Upper lobe of left lung (tissue), 6 donors: ENCODE results near the gene PPP2R2C. TPM values are rescaled to one million over a fixed set of nuclear protein-coding genes. Genes with fewer than 3 reads are reported as not detected.

ENCODE experiments used
- ATAC-seq, 2 donors: fragments of 200-7000 bp; cut with Tn5 transposase; one replicate each; pipeline ENCODE4 v1.9.1; 2022; ENCODE audit warnings: mild to moderate bottlenecking in 2 of 2, moderate library complexity in 2 of 2; ENCODE audit not compliant: low FRiP score in 2 of 2
- DNase-seq, 2 donors: peaks; one replicate each; pipeline ENCODE4 v3.0.0-alpha.2; 2019 to 2020
- H3K27ac ChIP-seq, 4 donors: fragments of 200-600 bp; sonication (generic); one replicate each; pipeline ENCODE4 v1.5.1; 2016 to 2019
- H3K27me3 ChIP-seq, 4 donors: fragments of 200-600 bp; sonication (generic); one replicate each; pipeline ENCODE4 v1.5.1; 2017 to 2019
- H3K36me3 ChIP-seq, 4 donors: fragments of 200-600 bp; sonication (generic); one replicate each; pipeline ENCODE4 v1.5.1; 2016 to 2019
- H3K4me1 ChIP-seq, 4 donors: fragments of 200-600 bp; sonication (generic); one replicate each; pipeline ENCODE4 v1.5.1; 2018 to 2019
- H3K4me3 ChIP-seq, 4 donors: fragments of 200-600 bp; sonication (generic); one replicate each; pipeline ENCODE4 v1.5.1; 2017 to 2019; ENCODE audit warnings: mild to moderate bottlenecking in 2 of 4, moderate library complexity in 1 of 4
- H3K9me3 ChIP-seq, 4 donors: fragments of 200-600 bp; sonication (generic); one replicate each; pipeline ENCODE4 v1.5.1; 2018 to 2019
- EP300 ChIP-seq, 4 donors: sonication (generic); formaldehyde crosslinking; IDR thresholded peaks; one replicate each; pipeline ENCODE4 v1.5.1; 2017; ENCODE audit warnings: antibody characterized with exemption in 4 of 4, control low read depth in 2 of 4
- POLR2A ChIP-seq, 4 donors: fragments of 450-650 bp; IDR thresholded peaks; one replicate each; pipeline ENCODE4 v1.5.1; 2016 to 2017; ENCODE audit warnings: antibody characterized with exemption in 4 of 4, mild to moderate bottlenecking in 2 of 4
- POLR2AphosphoS5 ChIP-seq, 2 donors: sonication (generic); formaldehyde crosslinking; IDR thresholded peaks; one replicate each; pipeline ENCODE4 v1.5.1; 2017; ENCODE audit warnings: antibody characterized with exemption in 2 of 2
- WGBS, 2 donors: methylation state at CpG; one replicate each; pipeline ENCODE4 v1.1.5; 2017 to 2018; 5-methylcytosine and 5-hydroxymethylcytosine counted together
- total RNA-seq, 6 donors: library from RNA; depleted of rRNA in 4 of 6; stranded (reverse); fragments of >200 nt in 4 of 6; gene quantifications; one replicate each; pipeline versions ENCODE4 v1.1.0 to v1.2.1, GENCODE V29; 2016 to 2021
- TF ChIP-seq, protein P1 (sequence below), 6 experiments: fragments of 450-650 bp in 4 of 6; fragments of 200-600 bp in 2 of 6; sonication (generic) in 2 of 6; IDR thresholded peaks; one replicate each; pipeline ENCODE4 v1.5.1; 2016 to 2019; ENCODE audit warnings: antibody characterized with exemption in 6 of 6
- donor health status: DM: no; HTN: no; CAD: no; lungs with moderate emphysema.
- donor health status: DM: no; HTN: yes; CAD: no; lungs with severe emphysema.

Gene PPP2R2C
- total RNA-seq, 6 donors from 2014 or later, result 0.09 to 0.17 TPM; not detected in 4

DNA sequence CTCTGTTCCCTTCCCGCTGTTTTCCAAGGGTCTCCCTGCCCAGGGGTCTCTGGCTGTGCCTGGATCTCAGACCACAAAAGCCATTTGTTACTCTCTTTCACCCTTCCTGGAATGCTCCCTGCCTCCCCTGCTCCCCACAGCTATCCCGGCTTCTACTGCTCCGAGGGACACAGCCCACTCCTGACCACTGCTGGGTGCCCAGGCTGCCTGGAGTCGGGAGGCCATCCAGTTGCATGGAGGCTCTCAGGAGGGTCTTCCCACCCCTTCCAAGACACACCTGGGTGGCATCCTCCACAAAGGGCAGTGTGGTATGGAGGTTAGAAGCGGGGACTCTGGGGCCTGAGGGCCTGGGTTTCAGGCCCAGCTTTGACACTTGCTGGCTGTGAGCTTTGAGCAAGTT is 101.1 kb downstream of the PPP2R2C start:
- DNase-seq (no peak), ATAC-seq (no peak)
- Histone ChIP-seq H3K27ac (no peak overlapping the region), H3K4me3 (no peak overlapping the region), H3K27me3 (no peaks in the 10 kb centered on the region), H3K36me3 (no peaks in the 10 kb centered on the region), H3K9me3 (no peaks in the 10 kb centered on the region), H3K4me1 (no peaks in the 10 kb centered on the region)
- TF ChIP-seq POLR2A (IDR thresholded peaks at IDR 0.05) (no peak), EP300 (IDR thresholded peaks at IDR 0.05) (no peak), POLR2AphosphoS5 (IDR thresholded peaks at IDR 0.05) (no peak)
- TF ChIP-seq, protein P1, sequence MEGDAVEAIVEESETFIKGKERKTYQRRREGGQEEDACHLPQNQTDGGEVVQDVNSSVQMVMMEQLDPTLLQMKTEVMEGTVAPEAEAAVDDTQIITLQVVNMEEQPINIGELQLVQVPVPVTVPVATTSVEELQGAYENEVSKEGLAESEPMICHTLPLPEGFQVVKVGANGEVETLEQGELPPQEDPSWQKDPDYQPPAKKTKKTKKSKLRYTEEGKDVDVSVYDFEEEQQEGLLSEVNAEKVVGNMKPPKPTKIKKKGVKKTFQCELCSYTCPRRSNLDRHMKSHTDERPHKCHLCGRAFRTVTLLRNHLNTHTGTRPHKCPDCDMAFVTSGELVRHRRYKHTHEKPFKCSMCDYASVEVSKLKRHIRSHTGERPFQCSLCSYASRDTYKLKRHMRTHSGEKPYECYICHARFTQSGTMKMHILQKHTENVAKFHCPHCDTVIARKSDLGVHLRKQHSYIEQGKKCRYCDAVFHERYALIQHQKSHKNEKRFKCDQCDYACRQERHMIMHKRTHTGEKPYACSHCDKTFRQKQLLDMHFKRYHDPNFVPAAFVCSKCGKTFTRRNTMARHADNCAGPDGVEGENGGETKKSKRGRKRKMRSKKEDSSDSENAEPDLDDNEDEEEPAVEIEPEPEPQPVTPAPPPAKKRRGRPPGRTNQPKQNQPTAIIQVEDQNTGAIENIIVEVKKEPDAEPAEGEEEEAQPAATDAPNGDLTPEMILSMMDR (IDR thresholded peaks at IDR 0.05), result no peak
- WGBS, 2 donors, result 83 to 88% methylated on average over 5 of the region's 5 CpGs

DNA sequence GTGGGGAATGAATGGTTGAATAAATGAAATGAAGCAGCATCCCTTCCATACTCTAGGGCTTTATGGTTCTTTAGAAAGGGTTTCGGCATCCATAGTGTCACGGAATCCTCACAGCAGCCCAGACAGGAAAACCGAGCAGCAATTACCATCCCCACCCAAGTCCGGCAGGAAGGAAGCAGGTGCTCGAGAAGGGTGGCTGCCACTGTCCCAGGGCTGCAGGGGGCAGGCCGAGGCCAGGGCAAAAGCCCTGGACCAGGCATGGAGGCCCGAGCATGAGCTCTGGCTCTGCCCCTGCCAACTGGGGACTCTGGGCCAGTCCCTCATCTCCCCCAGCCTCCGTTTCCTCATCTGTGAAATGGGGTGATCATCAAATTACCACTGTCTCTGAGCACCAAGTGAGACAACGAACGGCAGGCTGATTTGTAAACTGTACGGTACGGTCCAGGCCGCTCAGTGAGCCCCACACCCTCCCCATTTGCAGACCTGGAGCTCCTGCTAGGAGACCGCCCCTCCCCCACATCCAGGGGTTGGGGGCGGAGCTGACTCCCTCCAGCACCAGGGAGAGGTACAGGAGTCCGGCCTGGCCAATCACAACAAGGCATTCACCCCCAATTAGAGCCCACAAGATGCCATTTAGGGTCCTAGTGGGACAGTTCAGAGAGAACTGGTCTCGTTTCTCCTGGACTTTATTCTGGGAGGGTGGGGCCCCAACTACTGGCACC is 102.3 kb downstream of the PPP2R2C start:
- Histone ChIP-seq H3K36me3 (no peaks in the 10 kb centered on the region), H3K27me3 (no peaks in the 10 kb centered on the region), H3K4me3 (no peak overlapping the region), H3K4me1 (no peaks in the 10 kb centered on the region), H3K27ac (no peak overlapping the region), H3K9me3 (no peaks in the 10 kb centered on the region)
- 39 to 46% methylated on average over 6 to 17 of the region's 17 CpGs for WGBS, 2 donors
- TF ChIP-seq EP300 (IDR thresholded peaks at IDR 0.05) (no peak), POLR2AphosphoS5 (IDR thresholded peaks at IDR 0.05) (no peak), POLR2A (IDR thresholded peaks at IDR 0.05) (no peak)
- TF ChIP-seq, protein P1 (IDR thresholded peaks at IDR 0.05), result no peak
- DNase-seq (no peak), ATAC-seq (no peak)

DNA sequence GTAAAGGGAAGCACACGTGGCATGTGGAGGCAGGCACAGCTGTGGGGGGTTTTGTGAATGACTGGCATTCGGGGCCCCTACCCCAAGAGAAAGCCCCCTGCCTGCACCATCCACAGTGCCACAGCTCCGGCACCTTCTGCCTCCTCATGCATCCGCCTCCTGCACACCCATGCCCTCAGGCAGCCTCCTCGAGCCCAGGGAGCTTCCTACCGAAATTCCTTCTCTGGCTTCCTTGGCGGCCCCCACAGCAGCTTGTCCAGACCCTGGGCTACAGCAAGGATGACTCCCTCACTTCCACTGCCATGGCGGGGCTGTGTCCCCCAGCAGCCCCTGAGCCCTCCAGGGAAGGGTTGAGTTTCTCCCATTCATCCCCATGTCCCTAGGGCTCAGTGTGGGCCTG is 102.9 kb downstream of the PPP2R2C start:
- DNase-seq (no peak), ATAC-seq (no peak)
- Histone ChIP-seq H3K9me3 (no peaks in the 10 kb centered on the region), H3K4me3 (no peak overlapping the region), H3K4me1 (no peaks in the 10 kb centered on the region), H3K27ac (no peak overlapping the region), H3K36me3 (no peaks in the 10 kb centered on the region), H3K27me3 (no peaks in the 10 kb centered on the region)
- 67 to 77% methylated on average over 8 of the region's 8 CpGs for WGBS, 2 donors
- TF ChIP-seq POLR2AphosphoS5 (IDR thresholded peaks at IDR 0.05), result no peak
- no peak for TF ChIP-seq POLR2A (IDR thresholded peaks at IDR 0.05)
- TF ChIP-seq EP300 (IDR thresholded peaks at IDR 0.05), result no peak
- TF ChIP-seq, protein P1 (IDR thresholded peaks at IDR 0.05), result no peak

DNA sequence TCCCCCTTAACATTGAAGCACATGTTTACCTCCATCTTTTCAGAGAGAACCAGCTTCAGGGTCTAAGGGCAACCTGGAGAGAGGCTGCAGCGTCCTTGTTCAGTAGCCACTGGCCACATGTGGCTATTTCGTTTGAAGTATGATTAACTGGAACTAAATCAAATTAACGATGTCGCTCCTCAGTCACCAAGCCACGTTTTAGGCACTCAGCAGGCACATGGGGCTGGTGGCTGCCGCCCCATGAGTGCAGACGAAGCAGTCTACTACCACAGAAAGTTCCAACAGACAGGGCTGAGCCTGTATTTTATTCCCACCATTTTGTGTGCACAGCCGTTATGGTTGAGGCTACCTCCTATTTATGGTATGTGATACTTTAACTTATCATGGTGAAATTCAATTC is 103.4 kb downstream of the PPP2R2C start:
- no peaks in the 10 kb centered on the region for H3K36me3 ChIP-seq
- no peak overlapping the region for H3K4me3 ChIP-seq
- 65 to 75% methylated on average over 7 to 8 of the region's 8 CpGs for WGBS, 2 donors
- no peak for DNase-seq
- ATAC-seq, result no peak
- TF ChIP-seq POLR2A (IDR thresholded peaks at IDR 0.05) (no peak), EP300 (IDR thresholded peaks at IDR 0.05) (no peak), POLR2AphosphoS5 (IDR thresholded peaks at IDR 0.05) (no peak)
- TF ChIP-seq, protein P1 (IDR thresholded peaks at IDR 0.05), result no peak
- H3K27ac ChIP-seq, result no peak overlapping the region
- no peaks in the 10 kb centered on the region for H3K9me3 ChIP-seq
- no peaks in the 10 kb centered on the region for H3K27me3 ChIP-seq
- no peaks in the 10 kb centered on the region for H3K4me1 ChIP-seq

DNA sequence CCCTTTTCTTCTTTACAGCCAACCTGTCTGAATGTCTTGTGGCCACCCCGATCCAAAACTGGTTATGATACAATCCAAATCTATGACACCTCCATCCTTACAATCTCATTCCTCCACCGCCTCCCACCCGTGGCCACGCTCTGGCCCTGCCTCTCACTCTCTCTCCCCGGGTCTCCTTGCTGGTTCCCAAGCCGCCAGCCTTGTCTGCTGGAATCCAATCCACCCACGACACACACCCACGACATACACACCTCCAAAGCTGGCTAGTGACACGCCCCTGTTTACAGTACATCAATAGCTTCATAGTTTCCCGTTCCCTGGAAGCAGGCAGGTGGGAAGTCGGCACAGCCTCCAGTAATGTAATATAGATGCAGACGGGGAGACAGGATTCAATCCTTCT is 103.8 kb downstream of the PPP2R2C start:
- Histone ChIP-seq H3K4me1 (no peaks in the 10 kb centered on the region), H3K4me3 (no peak overlapping the region), H3K9me3 (no peaks in the 10 kb centered on the region), H3K27ac (no peak overlapping the region), H3K27me3 (no peaks in the 10 kb centered on the region), H3K36me3 (no peaks in the 10 kb centered on the region)
- no peak for TF ChIP-seq EP300 (IDR thresholded peaks at IDR 0.05)
- TF ChIP-seq, protein P1 (IDR thresholded peaks at IDR 0.05), result no peak
- TF ChIP-seq POLR2A (IDR thresholded peaks at IDR 0.05), result no peak
- no peak for TF ChIP-seq POLR2AphosphoS5 (IDR thresholded peaks at IDR 0.05)
- DNase-seq, result no peak
- ATAC-seq, result no peak
- 69 to 71% methylated on average over 12 of the region's 12 CpGs for WGBS, 2 donors
